Measurements from ENCODE around the gene KIF12.

KIF12 gene

DNA sequence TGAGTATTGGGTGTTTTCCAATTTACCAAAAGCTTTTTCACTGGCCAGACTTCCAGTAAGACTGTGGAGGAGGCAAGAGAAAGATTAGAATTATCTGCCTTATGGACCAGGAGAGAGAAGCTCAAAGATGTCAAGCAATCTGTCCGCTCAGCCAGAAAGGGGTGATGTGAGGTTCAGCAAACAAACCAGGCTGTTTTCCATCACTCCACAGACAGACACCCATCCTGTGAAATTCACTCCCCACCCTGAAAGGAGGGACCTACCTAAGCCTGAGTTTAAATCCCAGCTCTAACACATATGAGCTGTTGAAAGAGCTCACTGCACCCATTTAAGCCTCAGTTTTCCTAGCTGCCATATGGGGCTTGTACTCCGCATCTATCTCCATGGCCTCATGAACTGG is 41.3 kb upstream of the KIF12 start:
- Histone ChIP-seq H3K36me3 (no peaks in the 10 kb centered on the region), H3K4me3 (ENCODE audit: low read depth, low read length) (no peak overlapping the region), H3K4me1 (no peaks in the 10 kb centered on the region), H3K27me3 (peaks cover 19% of the 10 kb centered on the region), H3K9me3 (no peaks in the 10 kb centered on the region)
- no peak for DNase-seq
- TF ChIP-seq, protein P1, sequence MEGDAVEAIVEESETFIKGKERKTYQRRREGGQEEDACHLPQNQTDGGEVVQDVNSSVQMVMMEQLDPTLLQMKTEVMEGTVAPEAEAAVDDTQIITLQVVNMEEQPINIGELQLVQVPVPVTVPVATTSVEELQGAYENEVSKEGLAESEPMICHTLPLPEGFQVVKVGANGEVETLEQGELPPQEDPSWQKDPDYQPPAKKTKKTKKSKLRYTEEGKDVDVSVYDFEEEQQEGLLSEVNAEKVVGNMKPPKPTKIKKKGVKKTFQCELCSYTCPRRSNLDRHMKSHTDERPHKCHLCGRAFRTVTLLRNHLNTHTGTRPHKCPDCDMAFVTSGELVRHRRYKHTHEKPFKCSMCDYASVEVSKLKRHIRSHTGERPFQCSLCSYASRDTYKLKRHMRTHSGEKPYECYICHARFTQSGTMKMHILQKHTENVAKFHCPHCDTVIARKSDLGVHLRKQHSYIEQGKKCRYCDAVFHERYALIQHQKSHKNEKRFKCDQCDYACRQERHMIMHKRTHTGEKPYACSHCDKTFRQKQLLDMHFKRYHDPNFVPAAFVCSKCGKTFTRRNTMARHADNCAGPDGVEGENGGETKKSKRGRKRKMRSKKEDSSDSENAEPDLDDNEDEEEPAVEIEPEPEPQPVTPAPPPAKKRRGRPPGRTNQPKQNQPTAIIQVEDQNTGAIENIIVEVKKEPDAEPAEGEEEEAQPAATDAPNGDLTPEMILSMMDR (IDR thresholded peaks at IDR 0.05; ENCODE audit: low read depth, low read length) = no peak

DNA sequence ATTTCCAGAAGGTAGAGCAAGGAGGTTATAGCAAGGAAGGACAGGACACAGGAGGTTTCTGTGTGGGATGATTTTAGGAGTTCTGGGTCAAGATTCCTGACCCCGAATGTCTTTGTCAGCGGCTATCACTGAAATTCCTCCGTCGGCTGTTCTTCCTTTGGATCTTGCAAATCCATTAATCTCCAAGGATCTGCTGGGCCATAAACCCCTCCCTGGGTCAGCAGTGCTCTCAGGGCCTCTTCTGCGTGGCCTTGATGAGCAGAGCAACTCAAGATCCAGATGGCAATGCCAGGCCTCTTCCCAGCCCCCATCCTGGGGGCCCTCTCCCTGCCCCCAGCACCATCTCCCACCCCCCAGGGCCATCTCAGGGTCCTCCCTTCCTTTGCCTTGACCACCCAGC is 40.0 kb upstream of the KIF12 start:
- TF ChIP-seq, protein P1 (IDR thresholded peaks at IDR 0.05; ENCODE audit: low read depth, low read length) = no peak
- peaks cover 9% of the 10 kb centered on the region; the same call in 1 of the 2 replicates for H3K27me3 ChIP-seq
- no peaks in the 10 kb centered on the region for H3K36me3 ChIP-seq
- no peaks in the 10 kb centered on the region for H3K4me1 ChIP-seq
- H3K4me3 ChIP-seq (ENCODE audit: low read depth, low read length) = no peak overlapping the region
- DNase-seq = no peak
- H3K9me3 ChIP-seq = no peaks in the 10 kb centered on the region

DNA sequence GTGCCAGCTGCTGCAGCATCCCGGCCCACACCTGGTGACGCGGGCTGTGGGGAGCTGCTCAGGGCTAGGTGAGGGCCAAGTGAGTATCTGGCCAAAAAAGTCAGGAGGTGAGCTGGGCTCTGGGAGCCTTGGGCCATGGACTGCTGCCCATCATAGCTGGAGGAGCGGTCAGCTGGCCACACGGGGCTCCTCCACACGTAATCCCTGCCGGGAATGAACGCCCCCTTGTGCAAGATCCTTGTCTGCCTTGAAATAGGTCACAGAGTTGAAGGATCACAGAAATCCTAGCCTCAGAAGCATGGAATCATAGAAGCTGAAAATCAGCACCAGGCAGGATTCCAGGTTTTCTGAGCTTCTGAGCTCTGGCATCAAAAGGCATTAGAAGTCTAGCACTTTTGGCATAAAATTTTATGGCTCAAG is 39.5 kb upstream of the KIF12 start:
- Histone ChIP-seq H3K9me3 (no peaks in the 10 kb centered on the region), H3K27me3 (peaks cover 9% of the 10 kb centered on the region; the same call in 1 of the 2 replicates), H3K36me3 (no peaks in the 10 kb centered on the region), H3K4me3 (ENCODE audit: low read depth, low read length) (no peak overlapping the region), H3K4me1 (no peaks in the 10 kb centered on the region)
- TF ChIP-seq, protein P1 (IDR thresholded peaks at IDR 0.05; ENCODE audit: low read depth, low read length) = no peak
- DNase-seq = no peak

DNA sequence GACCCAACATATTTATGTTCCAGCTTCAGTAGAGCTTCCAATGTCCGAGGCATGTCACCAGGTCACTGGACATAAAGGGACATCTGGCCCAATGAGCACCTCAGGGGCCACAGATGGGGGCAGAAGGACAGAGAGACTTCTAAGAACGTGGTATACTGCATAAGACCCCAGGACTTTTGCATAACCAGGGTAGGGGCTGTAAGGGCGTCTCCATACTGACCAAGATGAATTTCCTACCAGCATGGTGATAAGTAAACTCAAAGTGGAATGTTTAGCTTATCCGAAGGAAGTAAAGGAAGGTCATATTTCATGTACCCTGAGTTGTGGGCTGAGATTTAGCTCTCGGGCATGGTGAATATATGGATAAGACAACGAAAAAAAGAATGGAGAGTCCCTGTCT is 38.7 kb upstream of the KIF12 start:
- Histone ChIP-seq H3K27me3 (peaks cover 6% of the 10 kb centered on the region; the same call in 1 of the 2 replicates), H3K36me3 (no peaks in the 10 kb centered on the region), H3K4me1 (no peaks in the 10 kb centered on the region), H3K9me3 (no peaks in the 10 kb centered on the region), H3K4me3 (ENCODE audit: low read depth, low read length) (no peak overlapping the region)
- no peak for DNase-seq
- TF ChIP-seq, protein P1 (IDR thresholded peaks at IDR 0.05; ENCODE audit: low read depth, low read length) = no peak

DNA sequence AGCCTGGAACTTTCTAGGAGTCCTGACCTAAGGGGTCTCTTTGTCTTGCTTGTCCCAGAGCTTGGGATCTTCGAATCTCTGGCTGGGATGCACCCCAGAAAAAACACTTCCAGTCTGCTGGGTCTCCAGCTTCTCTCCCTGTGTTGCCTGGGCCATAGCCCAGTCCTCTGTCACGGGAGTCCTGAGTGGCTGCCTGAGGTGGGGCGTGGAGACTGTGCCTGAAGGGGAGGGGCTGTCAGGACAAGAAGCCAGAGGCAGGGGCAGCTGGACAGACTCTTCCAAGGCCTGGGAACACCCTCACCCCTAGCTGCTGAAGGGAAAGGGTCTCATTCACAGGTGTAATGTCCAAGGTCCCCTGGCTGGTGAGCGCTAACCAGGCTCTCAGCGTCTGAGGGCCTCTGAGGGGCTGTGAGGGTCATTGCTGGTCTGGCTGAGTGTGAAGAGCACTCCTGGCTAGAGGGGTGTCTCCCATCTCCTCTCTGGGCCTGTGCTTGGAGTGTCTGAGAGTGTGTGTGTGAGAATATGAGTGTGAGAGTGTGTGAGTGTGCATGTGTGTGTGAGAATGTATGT is 35.8 kb upstream of the KIF12 start:
- H3K4me1 ChIP-seq = no peaks in the 10 kb centered on the region
- TF ChIP-seq, protein P1 (IDR thresholded peaks at IDR 0.05; ENCODE audit: low read depth, low read length) = no peak
- no peaks in the 10 kb centered on the region for H3K27me3 ChIP-seq
- no peak for DNase-seq
- no peaks in the 10 kb centered on the region for H3K9me3 ChIP-seq
- no peak overlapping the region for H3K4me3 ChIP-seq (ENCODE audit: low read depth, low read length)
- H3K36me3 ChIP-seq = no peaks in the 10 kb centered on the region

DNA sequence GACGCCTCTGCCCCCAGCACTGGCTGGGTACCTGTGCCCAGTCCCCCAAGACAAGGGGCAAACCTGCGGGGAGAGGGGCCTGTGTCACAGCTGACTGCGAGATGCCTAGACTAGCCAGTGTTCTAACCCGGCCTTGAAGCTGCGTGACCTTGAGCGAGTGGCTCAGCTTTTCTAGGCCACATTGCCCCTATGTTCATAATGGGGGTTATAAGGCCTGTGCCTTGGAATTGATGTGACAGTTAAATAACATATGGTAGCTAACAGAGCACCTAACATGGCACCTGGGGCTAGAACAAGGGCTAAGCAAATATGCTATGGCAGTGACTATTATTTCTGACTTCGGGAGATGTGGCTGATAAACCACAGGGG is 33.4 kb upstream of the KIF12 start:
- Histone ChIP-seq H3K9me3 (no peaks in the 10 kb centered on the region), H3K27me3 (no peaks in the 10 kb centered on the region; the same call in 1 of the 2 replicates), H3K36me3 (no peaks in the 10 kb centered on the region), H3K4me3 (ENCODE audit: low read depth, low read length) (no peak overlapping the region), H3K4me1 (no peaks in the 10 kb centered on the region)
- TF ChIP-seq, protein P1 (IDR thresholded peaks at IDR 0.05; ENCODE audit: low read depth, low read length) = no peak
- DNase-seq = no peak
